H1 (cell line): ENCODE results near the gene CELF5. TPM values are rescaled to one million over a fixed set of nuclear protein-coding genes. Genes with fewer than 3 reads are reported as not detected.

Experiments
- CTCF ChIA-PET: fragments of 300-600 bp; sonication (Branson Sonifier 250); formaldehyde crosslinking; loops from one replicate; lab custom pipeline; 2021; ENCODE audit not compliant: partially characterized antibody; lab: Charles Lee
- POLR2A ChIA-PET: fragments of 300-600 bp; sonication (Branson Sonifier 250); formaldehyde crosslinking; loops from one replicate; lab custom pipeline; 2021; ENCODE audit warnings: inconsistent platforms; ENCODE audit not compliant: partially characterized antibody; lab: Charles Lee
- DNase-seq, 2 experiments: peaks; one replicate each; pipeline versions ENCODE4 v3.0.0 to v3.0.0-alpha.2; 2010 to 2022; ENCODE audit warnings: low spot score in 2 of 2, low read depth in 1 of 2, mixed read lengths in 1 of 2
- FAIRE-seq: peaks from 2 replicates; lab custom pipeline; 2011; peaks lifted over from hg19 to GRCh38; lab: Jason Lieb, UNC
- H2AFZ ChIP-seq: 2 replicates; pipeline ENCODE4 v1.8.1; 2012; ENCODE audit warnings: low read length, inconsistent platforms
- H2AK5ac ChIP-seq: 2 replicates; pipeline ENCODE4 v1.6.1; 2013; ENCODE audit warnings: low read depth, low read length
- H2BK120ac ChIP-seq: replicated peaks from 2 replicates; pipeline ENCODE3; 2013; ENCODE audit warnings: low read depth, low read length, inconsistent platforms
- H2BK12ac ChIP-seq: 2 replicates; pipeline ENCODE4 v1.6.1; 2013; ENCODE audit warnings: low read depth, low read length
- H2BK15ac ChIP-seq: 2 replicates; pipeline ENCODE4 v1.6.1; 2013; ENCODE audit warnings: low read length
- H2BK20ac ChIP-seq: 2 replicates; pipeline ENCODE4 v1.6.1; 2013; ENCODE audit warnings: low read length
- H2BK5ac ChIP-seq: 2 replicates; pipeline ENCODE4 v1.6.1; 2013; ENCODE audit warnings: low read depth, low read length
- H3K14ac ChIP-seq: 2 replicates; pipeline ENCODE4 v1.6.1; 2013; ENCODE audit warnings: inconsistent platforms; ENCODE audit not compliant: insufficient read length
- H3K18ac ChIP-seq: 2 replicates; pipeline ENCODE4 v1.6.1; 2013; ENCODE audit warnings: low read length; ENCODE audit errors: extremely low read depth
- H3K23ac ChIP-seq: 2 replicates; pipeline ENCODE4 v1.6.1; 2013; ENCODE audit warnings: inconsistent platforms; ENCODE audit not compliant: insufficient read length
- H3K23me2 ChIP-seq: 2 replicates; pipeline ENCODE4 v1.6.1; 2013; ENCODE audit warnings: low read depth, low read length
- H3K27ac ChIP-seq: 2 replicates; pipeline ENCODE4 v1.6.1; 2011; ENCODE audit warnings: low read depth, low read length, inconsistent platforms
- H3K27me3 ChIP-seq, 4 experiments: replicated peaks in 1 of 4; 1 replicate in 1 of 4; 2 replicates in 3 of 4; pipeline versions ENCODE4 v1.6.1 to v1.8.1; 2011 to 2013; ENCODE audit warnings: low read length in 3 of 4, mild to moderate bottlenecking in 3 of 4, inconsistent platforms in 2 of 4, mixed read lengths in 2 of 4, moderate library complexity in 1 of 4; ENCODE audit not compliant: control insufficient read depth in 3 of 4, insufficient read depth in 3 of 4; ENCODE audit errors: extremely low read depth in 1 of 4
- H3K36me3 ChIP-seq, 4 experiments: 2 replicates each; pipeline versions ENCODE4 v1.6.1 to v1.8.1; 2011 to 2013; ENCODE audit warnings: mild to moderate bottlenecking in 4 of 4, low read length in 3 of 4, moderate library complexity in 2 of 4, control low read depth in 1 of 4, inconsistent platforms in 1 of 4; ENCODE audit not compliant: insufficient read depth in 4 of 4, control insufficient read depth in 2 of 4
- H3K4ac ChIP-seq: replicated peaks from 2 replicates; pipeline ENCODE3; 2013; ENCODE audit warnings: low read length, low read depth, mixed read lengths, inconsistent platforms; ENCODE audit not compliant: insufficient read length
- H3K4me1 ChIP-seq, 4 experiments: replicated peaks in 1 of 4; 1 replicate in 1 of 4; 2 replicates in 3 of 4; pipeline versions ENCODE4 v1.6.1 to v1.8.1; 2011 to 2013; ENCODE audit warnings: low read length in 3 of 4, inconsistent platforms in 2 of 4, mixed read lengths in 1 of 4; ENCODE audit not compliant: insufficient read depth in 4 of 4, control insufficient read depth in 3 of 4
- H3K4me2 ChIP-seq, 2 experiments: 2 replicates each; pipeline versions ENCODE4 v1.6.1 to v1.8.1; 2011 to 2013; ENCODE audit warnings: low read depth in 2 of 2, low read length in 2 of 2, control low read depth in 1 of 2, inconsistent platforms in 1 of 2, mild to moderate bottlenecking in 1 of 2; ENCODE audit not compliant: insufficient read depth in 1 of 2
- H3K4me3 ChIP-seq, 4 experiments: fragments of 200-600, 300-600 bp in 1 of 4; sonication (generic), shearing (Covaris generic), sonication (Bioruptor Twin) in 1 of 4; 2 replicates each; pipeline versions ENCODE4 v1.5.1 to v1.8.1; 2011 to 2016; ENCODE audit warnings: low read length in 4 of 4, low read depth in 3 of 4, control low read depth in 2 of 4, inconsistent platforms in 2 of 4, mild to moderate bottlenecking in 2 of 4, mixed read lengths in 1 of 4, moderate library complexity in 1 of 4; ENCODE audit not compliant: insufficient read depth in 2 of 4; ENCODE audit errors: extremely low read depth in 1 of 4
- H3K56ac ChIP-seq: replicated peaks from 2 replicates; pipeline ENCODE3; 2013; ENCODE audit warnings: low read depth, mild to moderate bottlenecking, mixed read lengths, low read length, inconsistent platforms; ENCODE audit not compliant: insufficient read length
- H3K79me1 ChIP-seq: 2 replicates; pipeline ENCODE4 v1.6.1; 2013; ENCODE audit warnings: low read depth, low read length, control low read depth
- H3K79me2 ChIP-seq, 2 experiments: 2 replicates each; pipeline versions ENCODE4 v1.6.1 to v1.8.1; 2012 to 2013; ENCODE audit warnings: low read length in 2 of 2, mild to moderate bottlenecking in 2 of 2, inconsistent platforms in 1 of 2; ENCODE audit not compliant: insufficient read depth in 2 of 2, control insufficient read depth in 1 of 2
- H3K9ac ChIP-seq, 4 experiments: replicated peaks in 1 of 4; 1 replicate in 1 of 4; 2 replicates in 3 of 4; pipeline versions ENCODE4 v1.6.1 to v1.8.1; 2011 to 2013; ENCODE audit warnings: low read depth in 3 of 4, low read length in 3 of 4, control low read depth in 2 of 4, mild to moderate bottlenecking in 2 of 4, moderate library complexity in 2 of 4, inconsistent platforms in 1 of 4; ENCODE audit errors: extremely low read depth in 1 of 4
- H3K9me3 ChIP-seq, 2 experiments: 2 replicates each; pipeline versions ENCODE4 v1.6.1 to v1.8.1; 2012 to 2013; ENCODE audit warnings: mild to moderate bottlenecking in 2 of 2, moderate library complexity in 2 of 2, control low read depth in 1 of 2, inconsistent platforms in 1 of 2, low read depth in 1 of 2, low read length in 1 of 2, mixed read lengths in 1 of 2; ENCODE audit not compliant: insufficient read depth in 2 of 2
- H4K20me1 ChIP-seq, 2 experiments: replicated peaks in 1 of 2; 2 replicates each; pipeline versions ENCODE3 to v1.8.1; 2011 to 2013; ENCODE audit warnings: inconsistent platforms in 2 of 2, low read length in 2 of 2, mild to moderate bottlenecking in 1 of 2; ENCODE audit not compliant: insufficient read depth in 2 of 2, control insufficient read depth in 1 of 2
- H4K5ac ChIP-seq: 2 replicates; pipeline ENCODE4 v1.6.1; 2013; ENCODE audit warnings: low read length, low read depth, mixed read lengths, inconsistent platforms; ENCODE audit not compliant: insufficient read length
- H4K8ac ChIP-seq: 2 replicates; pipeline ENCODE4 v1.8.0; 2013; ENCODE audit warnings: mild to moderate bottlenecking, moderate library complexity, low read length, inconsistent platforms; ENCODE audit not compliant: insufficient read depth; ENCODE audit errors: extremely low read depth
- H4K91ac ChIP-seq: replicated peaks from 2 replicates; pipeline ENCODE3; 2013; ENCODE audit warnings: low read length, mixed read lengths, inconsistent platforms; ENCODE audit not compliant: insufficient read length
- JUN ChIP-seq: IDR thresholded peaks from 2 replicates; pipeline ENCODE4 v1.6.1; 2011; ENCODE audit warnings: low read depth, mild to moderate bottlenecking, improper control_type of control experiment, low read length
- KDM1A ChIP-seq: fragments of 200-600, 300-600 bp; sonication (generic); IDR thresholded peaks from 2 replicates; pipeline ENCODE4 v1.7.1; 2016; ENCODE audit warnings: mild to moderate bottlenecking, low read length, borderline replicate concordance
- WGBS, 2 experiments: shearing (Covaris generic) in 1 of 2; methylation state at CpG; one replicate each; pipeline versions ENCODE4 v1.1.6 to v1.1.7; 2013 to 2015; ENCODE audit warnings: low lambda C conversion rate in 2 of 2, mixed read lengths in 2 of 2, inconsistent platforms in 1 of 2, low coverage in 1 of 2, missing lambda C conversion rate in 1 of 2; ENCODE audit not compliant: insufficient replicate concordance in 2 of 2, insufficient coverage in 1 of 2, insufficient read length in 1 of 2; ENCODE audit errors: extremely low coverage in 1 of 2, missing lambda C conversion rate in 1 of 2; 5-methylcytosine and 5-hydroxymethylcytosine counted together
- polyA plus RNA-seq, 7 experiments: library from polyadenylated mRNA; depleted of rRNA in 3 of 7; stranded (reverse) in 5 of 7; unstranded in 2 of 7; fragments of >200 nt in 5 of 7; fragments of 200-250 nt in 2 of 7; gene quantifications; 1 replicate in 5 of 7; 2 replicates in 1 of 7; 4 replicates in 1 of 7; pipeline versions ENCODE4 v1.2.1 to v1.2.3, GENCODE V29; 2011 to 2013; ENCODE audit warnings: missing spikeins in 2 of 7, mixed read lengths in 2 of 7
- total RNA-seq: library from RNA; stranded (reverse); fragmentation: NEBNext Ultra II Directional; extraction: Animal tissue kit (Norgen Biotek cat#: 25700); gene quantifications from 2 replicates; pipeline ENCODE4 v1.2.1, GENCODE V29; 2021

The CELF5 gene
- total and polyA plus RNA-seq, 2 of the 8 experiments (the other 6 are each of a cell fraction or from before 2014, with no cell fraction given): 9.8 to 15.0 TPM

DNA sequence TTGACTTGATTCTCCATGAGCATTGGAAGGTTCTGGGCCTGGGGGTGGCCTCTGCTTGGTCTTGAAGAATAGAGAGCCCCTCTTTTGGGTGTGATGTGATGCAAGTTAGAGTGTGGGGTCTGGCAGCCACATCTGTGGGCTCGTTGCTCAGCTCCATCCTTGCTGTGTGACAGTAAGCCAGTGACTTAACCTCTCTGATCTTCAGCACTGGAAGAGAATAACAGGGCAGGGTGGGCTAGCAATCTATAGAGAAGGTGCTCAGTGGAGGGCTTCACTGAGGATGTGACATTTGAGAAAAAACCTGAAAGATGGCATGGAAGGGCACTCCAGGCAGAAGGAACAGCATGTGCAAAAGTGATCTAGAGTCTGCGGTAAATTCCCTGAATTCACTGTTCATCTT lies 28.2 kb downstream of the CELF5 start:
- CTCF ChIA-PET: interaction anchor here (0.6 to 2.5 kb wide), 10 partner anchors 9 to 242 kb away, joined by 3 to 12 read pairs (median 3); no protein-coding TSS in a partner anchor
- no peak for TF ChIP-seq JUN
- TF ChIP-seq KDM1A: 0 out of 2 replicates have a peak, but pooled peaks have one; percentile 45
- TF ChIP-seq, all 59 proteins: peak for 1
- no peak overlapping the region for H2AK5ac ChIP-seq
- H3K79me1 ChIP-seq: no peaks in the 10 kb centered on the region
- no peak overlapping the region for H4K5ac ChIP-seq
- no peak overlapping the region for H3K9ac ChIP-seq
- no peak overlapping the region for H3K4me2 ChIP-seq
- H4K91ac ChIP-seq: no peak overlapping the region
- no peaks in the 10 kb centered on the region; a peak in 1 of 7 replicates for H3K27me3 ChIP-seq
- H3K27ac ChIP-seq: no peak overlapping the region
- H3K4me3 ChIP-seq: no peak overlapping the region
- H3K36me3 ChIP-seq: peaks cover 0 to 2% (median 0%) of the 10 kb centered on the region in 4 experiments; a peak in 2 of 8 replicates
- H3K23me2 ChIP-seq: peaks cover 9% of the 10 kb centered on the region; the same call in 1 of the 2 replicates
- H3K23ac ChIP-seq: no peak overlapping the region
- H2BK120ac ChIP-seq: no peak overlapping the region
- H3K4ac ChIP-seq: no peak overlapping the region
- H4K20me1 ChIP-seq: peaks cover 2 to 10% of the 10 kb centered on the region in 2 experiments
- peaks cover 0 to 3% (median 0%) of the 10 kb centered on the region in 4 experiments; a peak in 1 of 7 replicates for H3K4me1 ChIP-seq
- H3K18ac ChIP-seq: no peak overlapping the region
- no peak for FAIRE-seq
- no peak overlapping the region for H2BK20ac ChIP-seq
- H2AFZ ChIP-seq: no peak overlapping the region
- 87% methylated on average over 2 of the region's 2 CpGs; no CpG with 5 or more reads in 1 of the 2 experiments for WGBS, 2 experiments
- H3K56ac ChIP-seq: no peak overlapping the region
- H4K8ac ChIP-seq: no peak overlapping the region
- peaks cover 3 to 8% of the 10 kb centered on the region in 2 experiments; a peak in 2 of 4 replicates for H3K9me3 ChIP-seq
- H2BK12ac ChIP-seq: no peak overlapping the region
- H2BK5ac ChIP-seq: no peak overlapping the region
- POLR2A ChIA-PET: interaction anchor here (1.6 kb wide), 1 partner anchor 19 kb away, joined by 4 read pairs; no protein-coding TSS in a partner anchor
- no peak overlapping the region for H2BK15ac ChIP-seq
- no peak overlapping the region for H3K14ac ChIP-seq
- H3K79me2 ChIP-seq: no peaks in the 10 kb centered on the region
- DNase-seq: no peak
